Measurements from ENCODE around the gene NR2F2.

Gene NR2F2

GRCh38 chr15:96342406-96343112 is 12.1 kb downstream of the NR2F2 start:
- no peak for DNase-seq (ENCODE audit: low read depth, low spot score)

- DNase-seq (ENCODE audit: low read depth, low spot score), result no peak
Observed at GRCh38 chr15:96343113-96344059, 12.9 kb downstream of the NR2F2 start.

GRCh38 chr15:96344060-96344705 is 13.7 kb downstream of the NR2F2 start:
- DNase-seq (ENCODE audit: low read depth, low spot score), result no peak

- DNase-seq (ENCODE audit: low read depth, low spot score), result no peak
Observed at GRCh38 chr15:96344706-96345559, 14.4 kb downstream of the NR2F2 start.

- no peak for DNase-seq (ENCODE audit: low read depth, low spot score)
Observed at GRCh38 chr15:96345560-96346399, 15.3 kb downstream of the NR2F2 start.

GRCh38 chr15:96346409-96346970 is 16.0 kb downstream of the NR2F2 start:
- no peak for DNase-seq (ENCODE audit: low read depth, low spot score)

- DNase-seq (ENCODE audit: low read depth, low spot score), result no peak
Observed at GRCh38 chr15:96347181-96348111, 16.9 kb downstream of the NR2F2 start.

GRCh38 chr15:96348112-96349027 is 17.9 kb downstream of the NR2F2 start:
- DNase-seq (ENCODE audit: low read depth, low spot score), result no peak

- DNase-seq (ENCODE audit: low read depth, low spot score), result no peak
Observed at GRCh38 chr15:96349034-96349856, 18.7 kb downstream of the NR2F2 start.

- DNase-seq (ENCODE audit: low read depth, low spot score), result no peak
Observed at GRCh38 chr15:96349857-96350720, 19.6 kb downstream of the NR2F2 start.

- no peak for DNase-seq (ENCODE audit: low read depth, low spot score)
Observed at GRCh38 chr15:96350934-96351724, 20.6 kb downstream of the NR2F2 start.

GRCh38 chr15:96351761-96352603 is 21.5 kb downstream of the NR2F2 start:
- DNase-seq (ENCODE audit: low read depth, low spot score), result no peak

GRCh38 chr15:96352604-96353405 is 22.3 kb downstream of the NR2F2 start:
- DNase-seq (ENCODE audit: low read depth, low spot score), result no peak

Data from smooth muscle cell of the brain vasculature (primary cell).